Activated naive CD4-positive, alpha-beta T cell treated with anti-CD3 and anti-CD28 coated beads for 36 hours (primary cell): ENCODE results near the gene TRMT1. TPM values are rescaled to one million over a fixed set of nuclear protein-coding genes. Genes with fewer than 3 reads are reported as not detected.
"Not testable (repeated sequence)": the region's sequence is repeated elsewhere in the genome, so short reads cannot be mapped to it uniquely, and the experiment has no call there.

ENCODE experiments used
- CTCF ChIA-PET: fragments of 350-600 bp; sonication (Branson Sonifier 250); formaldehyde crosslinking; loops from one replicate; lab custom pipeline; 2021; ENCODE audit warnings: antibody characterized with exemption; lab: Charles Lee
- DNase-seq: peaks from one replicate; pipeline ENCODE4 v3.0.0-alpha.2; 2020
- H3K27ac Mint-ChIP-seq: one replicate; pipeline ENCODE4 v1.8.0; 2021; ENCODE audit warnings: mild to moderate bottlenecking, mixed read lengths
- H3K27me3 Mint-ChIP-seq: one replicate; pipeline ENCODE4 v1.8.0; 2021; ENCODE audit warnings: low read depth, mixed read lengths
- H3K36me3 Mint-ChIP-seq: one replicate; pipeline ENCODE4 v1.8.0; 2021; ENCODE audit warnings: low read depth, mixed read lengths
- H3K4me1 Mint-ChIP-seq: one replicate; pipeline ENCODE4 v1.8.0; 2021; ENCODE audit warnings: low read depth, mixed read lengths
- H3K4me3 Mint-ChIP-seq: one replicate; pipeline ENCODE4 v1.8.0; 2021; ENCODE audit warnings: mild to moderate bottlenecking, moderate library complexity, mixed read lengths
- H3K9me3 Mint-ChIP-seq: one replicate; pipeline ENCODE4 v1.8.0; 2021; ENCODE audit warnings: mixed read lengths
- intact Hi-C: fragments of 100-400 bp; cut with micrococcal nuclease; formaldehyde crosslinking; loops from one replicate; pipeline ENCODE4 v1.15.1; 2023
- total RNA-seq, 2 experiments: library from RNA; stranded (reverse); gene quantifications; one replicate each; pipeline ENCODE4 v1.2.3, GENCODE V29; 2021

The TRMT1 gene
- total RNA-seq, result 10 to 100 TPM; 55.8 to 59.6 TPM

DNA sequence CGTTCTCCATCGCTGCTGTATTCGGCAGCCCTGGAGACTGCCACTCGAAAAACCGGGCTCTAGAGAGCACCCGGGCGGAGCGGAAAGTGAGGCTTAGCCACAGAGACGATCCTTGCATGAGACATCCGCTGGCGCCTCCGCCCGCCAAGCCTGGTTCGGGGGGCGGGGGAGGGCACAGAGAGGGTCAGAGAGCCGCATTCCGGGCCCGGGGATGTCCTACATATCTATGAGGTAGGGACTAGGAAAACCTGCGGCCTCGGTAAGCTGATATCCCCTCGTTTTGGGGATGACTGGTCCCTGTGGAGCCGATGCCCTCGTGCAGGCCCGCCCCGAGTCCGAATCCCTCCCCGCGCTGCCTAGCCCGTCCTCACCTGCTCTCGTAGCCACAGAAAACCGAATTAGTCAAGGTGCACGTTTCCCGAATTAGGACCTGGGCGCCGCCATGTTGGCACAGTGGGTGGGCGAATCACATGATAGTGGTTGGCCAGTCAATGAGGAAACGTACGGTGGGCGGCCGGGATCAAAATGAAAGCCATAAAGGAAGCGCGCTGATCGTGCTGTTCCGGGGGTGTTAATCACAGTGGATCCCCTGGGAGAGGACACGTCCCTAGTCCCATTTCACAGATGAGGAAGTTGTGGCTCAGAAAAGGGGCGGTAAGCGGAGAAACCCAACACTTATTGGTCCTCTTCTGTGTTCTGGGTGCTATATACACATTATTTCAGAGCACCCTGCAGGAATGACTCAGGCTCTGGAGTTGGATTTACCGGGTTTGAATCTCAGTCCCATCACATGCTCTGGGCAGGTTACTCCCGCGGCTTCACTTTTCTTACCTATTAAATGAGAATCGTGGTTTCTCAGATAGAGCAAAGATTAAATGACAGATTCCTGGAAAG, at the start of gene TRMT1:
Gene TRMT1, minus strand, starts transcription at position 459 of the 894 bp plus-strand sequence. Its CDS starts 341 bp downstream, at position 118.
- Mint-ChIP-seq H3K36me3 (peaks cover 8% of the 10 kb centered on the region), H3K9me3 (no peaks in the 10 kb centered on the region), H3K27ac (peak within 1 kb of the TSS; percentile 91), H3K4me3 (peak within 1 kb of the TSS; percentile 97), H3K27me3 (no peaks in the 10 kb centered on the region), H3K4me1 (peaks cover 44% of the 10 kb centered on the region)
- intact Hi-C loops, result loop anchor here (1.0 kb wide), 2 partner anchors 12 to 16 kb away; no protein-coding TSS in a partner anchor
- peak; percentile 97 for DNase-seq
- CTCF ChIA-PET, result interaction anchor here (0.8 kb wide), 2 partner anchors 22 to 87 kb away, joined by 3 read pairs; no protein-coding TSS in a partner anchor

DNA sequence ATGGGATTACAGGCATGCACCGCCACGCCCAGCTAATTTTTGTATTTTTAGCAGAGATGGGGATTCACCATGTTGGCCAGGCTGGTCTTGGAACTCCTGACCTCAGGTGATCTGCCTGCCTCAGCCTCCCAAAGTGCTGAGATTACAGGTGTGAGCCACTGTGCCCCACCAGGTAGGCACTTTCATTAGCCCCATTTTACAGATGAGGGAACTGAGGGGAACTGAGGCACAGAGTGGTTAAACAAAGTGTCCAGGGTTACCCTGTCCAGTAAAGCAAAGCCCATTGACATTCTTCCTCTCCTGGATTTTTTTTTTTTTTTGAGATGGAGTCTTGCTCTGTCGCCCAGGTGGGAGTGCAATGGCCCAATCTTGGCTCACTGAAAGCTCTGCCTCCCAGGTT, 49.6 kb upstream of the TRMT1 start:
- Mint-ChIP-seq H3K4me1 (peaks cover 74% of the 10 kb centered on the region), H3K27ac (peak overlapping the region; percentile 97)
- H3K4me3 Mint-ChIP-seq, H3K9me3 Mint-ChIP-seq, DNase-seq, H3K36me3 Mint-ChIP-seq, H3K27me3 Mint-ChIP-seq, CTCF ChIA-PET: not testable (repeated sequence)
- intact Hi-C loops, result loop anchor here (2.0 to 5.0 kb wide), 3 partner anchors 15 to 671 kb away; partner anchors contain the start of genes IER2 and STX10

DNA sequence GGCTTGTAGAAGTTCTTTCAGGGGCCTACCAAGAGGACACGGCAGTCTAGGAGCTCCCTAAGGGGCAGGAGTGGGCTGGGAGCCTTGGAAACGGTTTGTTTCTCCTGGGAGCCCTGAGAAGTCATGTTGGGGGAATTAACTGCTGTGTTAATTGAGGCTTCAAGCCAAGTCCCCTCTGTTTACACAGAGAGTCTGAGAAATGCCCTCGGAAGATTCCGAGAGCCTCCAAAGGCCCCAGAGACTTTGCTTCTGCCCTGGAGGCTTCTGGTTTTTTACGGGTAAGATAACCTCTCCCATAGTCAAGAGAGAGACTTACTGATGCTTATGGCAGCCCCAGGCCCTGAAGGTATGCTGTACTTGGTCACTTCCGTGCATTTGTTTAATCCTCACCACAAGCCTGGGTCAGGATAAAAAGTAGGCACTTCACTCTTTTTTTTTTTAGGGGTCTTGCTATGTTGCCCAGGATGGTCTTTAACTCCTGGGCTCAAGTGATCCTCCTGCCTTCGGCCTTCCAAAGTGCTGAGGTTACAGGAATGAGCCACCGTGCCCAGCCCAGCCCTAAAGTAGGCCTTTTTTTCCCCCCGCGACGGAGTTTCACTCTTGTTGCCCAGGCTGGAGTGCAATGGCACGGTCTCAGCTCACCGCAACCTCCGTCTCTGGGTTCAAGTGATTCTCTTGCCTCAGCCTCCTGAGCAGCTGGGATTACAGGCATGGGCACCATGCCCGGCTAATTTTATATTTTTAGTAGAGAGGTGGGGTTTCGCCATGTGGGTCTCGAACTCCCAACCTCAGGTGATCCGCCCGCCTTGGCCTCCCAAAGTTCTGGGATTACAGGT, 48.8 kb upstream of the TRMT1 start:
- intact Hi-C loops, result loop anchor here (5.0 kb wide), 2 partner anchors 567 to 672 kb away; no protein-coding TSS in a partner anchor
- Mint-ChIP-seq H3K36me3 (no peaks in the 10 kb centered on the region), H3K27ac (peak overlapping the region; percentile 97), H3K9me3 (no peaks in the 10 kb centered on the region), H3K4me1 (peaks cover 73% of the 10 kb centered on the region), H3K4me3 (no peak overlapping the region), H3K27me3 (no peaks in the 10 kb centered on the region)
- DNase-seq, result no peak
- CTCF ChIA-PET, result interaction anchor here (1.0 to 3.3 kb wide), 3 partner anchors 10 to 30 kb away, joined by 3 to 14 read pairs (median 3); no protein-coding TSS in a partner anchor

DNA sequence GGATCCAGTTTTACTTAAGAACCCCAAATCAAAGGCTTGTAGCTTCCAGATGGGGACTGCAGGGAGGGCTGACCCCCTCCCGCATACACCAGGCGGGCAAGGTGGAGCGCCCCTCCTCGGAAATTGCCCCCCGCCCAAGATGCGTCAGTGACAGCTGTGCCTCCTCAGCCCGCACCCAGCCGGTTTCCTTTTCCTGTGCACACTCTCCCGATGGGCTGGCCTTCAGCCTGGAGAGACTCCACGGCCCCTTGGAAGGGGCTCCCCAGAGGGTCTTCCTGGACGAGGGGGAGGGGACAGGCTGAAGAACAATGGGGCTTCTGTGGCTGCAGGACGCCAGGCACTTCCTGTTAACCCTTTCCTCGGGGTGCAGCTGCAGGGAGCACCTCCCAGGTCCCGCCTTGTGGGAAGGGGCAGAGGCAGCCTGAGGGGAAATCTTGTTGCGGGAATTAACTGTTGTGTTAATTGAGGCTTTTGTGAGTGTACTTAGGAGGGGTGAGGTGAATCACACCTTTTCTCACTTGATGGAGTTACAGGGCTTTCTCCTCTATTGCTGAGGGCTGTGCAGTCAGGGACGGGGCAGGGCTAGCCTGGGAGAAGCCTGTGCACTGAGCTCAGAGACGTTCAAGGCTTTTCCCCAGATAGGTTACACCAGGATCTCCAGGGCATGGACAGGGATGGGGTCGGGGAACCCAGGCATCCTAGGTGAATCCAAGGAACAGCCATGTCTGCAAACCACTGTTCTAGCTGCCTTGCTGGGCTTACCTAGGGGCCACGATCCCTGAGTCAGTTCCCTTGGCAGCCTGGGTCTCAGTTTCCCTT, 48.0 kb upstream of the TRMT1 start:
- intact Hi-C loops, result loop anchor here (5.0 kb wide), 2 partner anchors 568 to 673 kb away; no protein-coding TSS in a partner anchor
- H3K9me3 Mint-ChIP-seq, result no peaks in the 10 kb centered on the region
- H3K27ac Mint-ChIP-seq, result peak overlapping the region; percentile 97
- no peaks in the 10 kb centered on the region for H3K27me3 Mint-ChIP-seq
- peak; percentile 81 for DNase-seq
- peaks cover 70% of the 10 kb centered on the region for H3K4me1 Mint-ChIP-seq
- no peaks in the 10 kb centered on the region for H3K36me3 Mint-ChIP-seq
- H3K4me3 Mint-ChIP-seq, result peak overlapping the region; percentile 79
- CTCF ChIA-PET, result interaction anchor here (1.0 to 3.3 kb wide), 4 partner anchors 9 to 31 kb away, joined by 3 to 14 read pairs (median 5); no protein-coding TSS in a partner anchor

DNA sequence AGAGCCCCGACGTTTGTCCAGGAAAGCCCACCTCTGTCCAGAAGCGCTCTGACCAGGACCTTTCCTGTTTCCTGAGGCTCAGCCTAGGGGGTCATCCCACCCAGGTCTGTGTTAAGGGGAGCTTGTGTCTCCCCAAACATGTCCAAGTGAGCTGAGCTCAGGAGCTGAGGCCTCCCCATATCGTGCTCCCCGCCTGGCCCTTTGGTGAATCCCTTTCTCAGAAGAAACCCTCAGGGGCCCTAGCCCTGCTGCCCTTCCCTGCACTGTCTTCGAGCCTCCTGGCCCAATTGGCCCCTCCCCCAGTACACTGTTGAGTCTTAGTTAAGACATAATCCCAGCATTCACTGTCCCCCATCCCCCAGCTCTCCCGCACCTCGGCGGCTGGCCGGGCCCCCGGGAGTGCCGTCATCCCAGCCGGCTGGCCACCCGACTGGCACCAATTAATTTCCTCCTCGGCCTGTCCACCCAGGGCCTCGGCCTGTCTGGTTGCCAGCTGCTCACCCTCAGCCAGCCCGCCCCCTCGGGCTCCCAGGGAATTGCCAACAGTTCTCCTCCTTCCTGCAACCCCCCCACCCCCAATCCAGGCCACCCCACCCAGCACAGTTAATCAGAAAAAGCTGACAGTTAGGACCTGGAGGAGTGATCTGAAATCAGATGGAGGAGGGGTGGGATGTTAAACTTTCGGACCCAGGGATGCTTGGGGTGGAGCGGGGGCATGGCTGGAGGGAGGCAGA, 47.2 kb upstream of the TRMT1 start:
- peaks cover 65% of the 10 kb centered on the region for H3K4me1 Mint-ChIP-seq
- intact Hi-C loops, result loop anchor here (1.0 kb wide), 2 partner anchors 8 to 45 kb away; partner anchors contain the start of gene NACC1
- peak overlapping the region; percentile 97 for H3K27ac Mint-ChIP-seq
- H3K4me3 Mint-ChIP-seq, result peak overlapping the region; percentile 79
- H3K36me3 Mint-ChIP-seq, result no peaks in the 10 kb centered on the region
- H3K27me3 Mint-ChIP-seq, result no peaks in the 10 kb centered on the region
- CTCF ChIA-PET, result interaction anchor here (0.6 to 3.3 kb wide), 4 partner anchors 9 to 102 kb away, joined by 3 to 14 read pairs (median 5); no protein-coding TSS in a partner anchor
- no peaks in the 10 kb centered on the region for H3K9me3 Mint-ChIP-seq
- DNase-seq, result peak; percentile 78

DNA sequence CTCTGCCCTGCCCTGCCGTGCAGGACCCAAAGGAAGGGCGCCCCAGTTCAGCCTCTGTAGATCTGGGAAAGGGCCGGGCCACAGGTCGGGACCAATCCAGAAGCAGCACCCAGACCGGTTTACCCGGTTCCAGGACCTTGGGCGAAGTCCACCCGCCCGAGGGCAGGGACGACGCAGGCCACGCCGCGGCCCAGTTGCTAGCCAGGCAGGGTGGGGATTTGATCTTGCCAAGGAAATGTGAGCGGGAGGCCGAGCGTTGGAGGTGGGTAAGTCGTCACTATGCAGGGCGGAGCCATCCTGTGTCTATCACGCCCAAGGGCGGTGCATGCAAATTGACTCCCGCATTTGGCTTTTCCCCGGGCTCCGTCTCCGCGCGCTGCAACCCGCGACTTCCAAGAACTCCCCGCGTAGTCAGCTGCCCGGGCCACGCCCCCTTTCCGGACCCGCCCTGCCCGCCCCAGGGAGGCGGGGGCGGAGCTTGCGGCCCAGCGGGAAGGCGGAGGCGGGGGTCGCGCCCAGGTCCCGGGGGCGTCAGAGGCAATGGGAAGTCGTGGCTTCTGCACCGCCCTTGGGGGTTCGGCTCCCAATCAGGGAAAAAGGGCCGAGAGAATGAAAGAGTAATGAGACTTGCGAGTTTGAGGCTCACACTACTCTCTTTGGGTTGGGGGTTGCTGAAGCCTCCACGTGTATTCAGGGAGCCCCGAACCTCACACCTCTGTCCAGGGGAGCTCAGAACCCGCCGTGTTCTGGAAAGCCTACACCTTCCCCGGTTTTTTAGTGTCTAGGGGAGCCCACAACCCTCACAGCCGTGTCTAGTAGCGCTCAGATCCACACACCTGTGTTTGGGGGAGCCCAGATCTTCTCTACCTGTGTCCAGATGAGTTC, 46.4 kb upstream of the TRMT1 start:
- H3K36me3 Mint-ChIP-seq, result no peaks in the 10 kb centered on the region
- no peaks in the 10 kb centered on the region for H3K27me3 Mint-ChIP-seq
- intact Hi-C loops, result loop anchor here (1.0 kb wide), 2 partner anchors 8 to 45 kb away; partner anchors contain the start of gene NACC1
- DNase-seq, result peak; percentile 98
- H3K9me3 Mint-ChIP-seq, result no peaks in the 10 kb centered on the region
- peak overlapping the region; percentile 97 for H3K27ac Mint-ChIP-seq
- H3K4me1 Mint-ChIP-seq, result peaks cover 65% of the 10 kb centered on the region
- CTCF ChIA-PET, result interaction anchor here (0.6 to 3.3 kb wide), 4 partner anchors 8 to 103 kb away, joined by 3 to 14 read pairs (median 5); no protein-coding TSS in a partner anchor
- H3K4me3 Mint-ChIP-seq, result peak overlapping the region; percentile 79

DNA sequence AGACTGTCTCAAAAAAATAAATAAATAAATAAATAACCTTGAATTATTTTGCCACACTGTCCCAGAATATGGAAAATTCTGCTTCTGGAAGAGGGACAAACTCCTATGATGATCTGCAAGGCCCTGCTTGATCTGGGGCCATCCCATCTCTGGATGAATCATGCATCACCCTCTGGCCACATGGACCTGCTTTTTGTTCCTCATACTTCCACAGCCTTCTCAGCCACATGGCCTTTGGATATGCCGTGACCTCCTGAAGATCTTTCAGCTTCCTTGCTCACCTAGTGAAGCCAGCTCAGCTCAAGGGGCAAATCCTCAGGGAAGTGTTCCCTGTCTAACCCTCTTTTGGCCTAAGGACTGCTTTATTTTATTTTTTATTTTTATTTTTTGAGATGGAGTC, 44.0 kb upstream of the TRMT1 start:
- no peaks in the 10 kb centered on the region for H3K9me3 Mint-ChIP-seq
- no peak for DNase-seq
- peaks cover 2% of the 10 kb centered on the region for H3K36me3 Mint-ChIP-seq
- H3K4me1 Mint-ChIP-seq, result peaks cover 63% of the 10 kb centered on the region
- peak overlapping the region; percentile 60 for H3K27ac Mint-ChIP-seq
- intact Hi-C loops, result no loop called here
- no peaks in the 10 kb centered on the region for H3K27me3 Mint-ChIP-seq
- H3K4me3 Mint-ChIP-seq, result no peak overlapping the region
- CTCF ChIA-PET, result interaction anchor here (1.0 kb wide), 1 partner anchor 9 kb away, joined by 3 read pairs; no protein-coding TSS in a partner anchor

DNA sequence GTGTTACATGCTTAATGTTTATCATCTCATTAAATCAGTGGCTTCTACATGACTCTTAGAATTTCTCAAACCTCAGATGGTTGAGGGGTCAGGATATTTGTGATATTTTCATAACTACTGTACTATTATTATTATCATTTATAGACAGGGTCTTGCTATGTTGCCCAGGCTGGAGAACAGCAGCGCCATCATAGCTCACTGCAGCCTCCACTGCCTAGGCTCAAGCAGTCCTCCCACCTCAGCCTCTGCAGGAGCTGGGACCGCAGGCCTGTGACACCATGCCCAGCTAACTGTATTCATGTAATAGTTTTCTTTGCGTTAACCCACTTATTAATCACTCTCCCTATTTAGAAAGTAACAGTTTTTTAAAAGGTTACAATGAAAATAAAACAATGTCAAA, 43.2 kb upstream of the TRMT1 start:
- Mint-ChIP-seq H3K36me3 (peaks cover 9% of the 10 kb centered on the region), H3K27me3 (no peaks in the 10 kb centered on the region), H3K4me1 (peaks cover 57% of the 10 kb centered on the region), H3K9me3 (no peaks in the 10 kb centered on the region), H3K27ac (no peak overlapping the region), H3K4me3 (no peak overlapping the region)
- CTCF ChIA-PET, result interaction anchor here (1.8 kb wide), 1 partner anchor 36 kb away, joined by 4 read pairs; no protein-coding TSS in a partner anchor
- no peak for DNase-seq
- intact Hi-C loops, result loop anchor here (5.0 kb wide), 2 partner anchors 33 to 843 kb away; no protein-coding TSS in a partner anchor

DNA sequence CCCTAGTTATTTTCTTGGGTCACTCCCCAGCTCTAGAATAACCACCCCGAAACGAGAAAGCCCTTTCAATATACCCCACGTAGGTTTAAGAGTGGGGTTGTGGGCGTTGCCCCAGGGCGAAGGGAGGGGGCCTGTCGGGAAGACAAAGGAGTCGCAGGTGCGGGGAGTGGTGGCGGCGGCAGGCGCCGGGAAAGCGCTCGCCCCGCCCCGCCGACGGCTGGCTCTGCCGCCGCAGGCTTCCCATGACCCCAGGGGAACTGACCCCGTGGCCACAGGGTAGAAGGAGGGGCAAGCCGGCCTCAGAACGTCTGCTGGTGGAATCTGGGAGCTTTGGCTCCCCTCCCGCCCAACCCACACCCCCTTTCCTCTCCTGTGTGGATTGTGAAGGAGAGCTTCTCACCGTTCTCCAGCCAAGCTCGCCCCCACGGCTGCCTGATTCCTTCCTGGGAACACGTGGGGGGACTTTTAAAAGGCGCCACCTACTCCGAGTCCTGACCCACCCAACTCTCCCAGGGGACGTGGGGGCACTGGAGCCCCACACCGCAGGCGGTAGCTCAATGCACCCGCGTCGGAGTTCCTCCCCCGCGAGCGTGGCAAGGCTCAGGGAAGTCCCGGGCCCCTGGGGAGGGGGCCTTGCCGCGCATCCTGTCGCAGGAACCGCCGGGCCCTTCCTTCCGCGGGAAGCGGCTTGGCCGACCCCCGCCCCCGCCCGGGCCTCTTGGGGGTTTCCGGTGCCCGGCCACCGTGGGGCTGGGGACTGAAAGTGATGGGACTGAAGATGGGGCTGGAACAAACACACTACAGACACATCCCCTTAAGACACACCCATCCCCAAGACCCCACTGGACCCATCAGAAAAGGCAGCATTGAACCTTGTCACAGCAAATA, 39.2 kb upstream of the TRMT1 start:
- peaks cover 40% of the 10 kb centered on the region for H3K4me1 Mint-ChIP-seq

More for the DNA sequence above, 39.2 kb upstream of the TRMT1 start:
- Mint-ChIP-seq H3K27ac (peak overlapping the region; percentile 100), H3K9me3 (no peaks in the 10 kb centered on the region), H3K27me3 (no peaks in the 10 kb centered on the region), H3K36me3 (peaks cover 29% of the 10 kb centered on the region), H3K4me3 (peak overlapping the region; percentile 99)
- intact Hi-C loops, result loop anchor here (1.0 to 5.0 kb wide), 9 partner anchors 8 to 847 kb away; partner anchors contain the start of gene JUNB
- CTCF ChIA-PET, result interaction anchor here (0.7 to 1.4 kb wide), 11 partner anchors 8 to 190 kb away, joined by 3 to 7 read pairs (median 3); no protein-coding TSS in a partner anchor
- DNase-seq, result peak; percentile 86
